SJSA1 (cell line): ENCODE results near the gene SUMO4. TPM values are rescaled to one million over a fixed set of nuclear protein-coding genes. Genes with fewer than 3 reads are reported as not detected.

ENCODE experiments used
- DNase-seq, 2 experiments: peaks; one replicate each; pipeline ENCODE4 v3.0.0-alpha.2; 2015 to 2020; ENCODE audit warnings: low spot score in 2 of 2, low read depth in 1 of 2
- H3K27ac ChIP-seq: fragments of 250-450 bp; sonication (Bioruptor Pico); 2 replicates; pipeline ENCODE4 v1.5.1; 2020; ENCODE audit warnings: mild to moderate bottlenecking, moderate library complexity
- H3K27me3 ChIP-seq: fragments of 250-450 bp; sonication (Bioruptor Pico); replicated peaks from 2 replicates; pipeline ENCODE4 v1.5.1; 2020; ENCODE audit warnings: mild to moderate bottlenecking, moderate library complexity
- H3K36me3 ChIP-seq: fragments of 250-450 bp; sonication (Bioruptor Pico); 2 replicates; pipeline ENCODE4 v1.5.1; 2020; ENCODE audit warnings: mild to moderate bottlenecking
- H3K4me1 ChIP-seq: fragments of 250-450 bp; sonication (Bioruptor Pico); replicated peaks from 2 replicates; pipeline ENCODE4 v1.6.1; 2021; ENCODE audit warnings: mild to moderate bottlenecking
- H3K4me3 ChIP-seq: fragments of 250-450 bp; sonication (Bioruptor Pico); 2 replicates; pipeline ENCODE4 v1.5.1; 2020; ENCODE audit warnings: mild to moderate bottlenecking
- H3K9me3 ChIP-seq: fragments of 250-450 bp; sonication (Bioruptor Pico); replicated peaks from 2 replicates; pipeline ENCODE4 v1.5.1; 2020; ENCODE audit warnings: mild to moderate bottlenecking
- total RNA-seq: library from RNA; depleted of rRNA; stranded (reverse); fragments of >200 nt; shearing (Covaris generic); gene quantifications from 2 replicates; pipeline ENCODE4 v1.2.3, GENCODE V29; 2014

SUMO4 gene
- total RNA-seq, 1 experiment from 2014 or later = 1.8 TPM

GRCh38 chr6:149429427-149430360 lies 29.6 kb downstream of the SUMO4 start:
- 0 out of 2 replicates have a peak, but pooled peaks cover 2% of the 10 kb centered on the region for H3K4me1 ChIP-seq
- H3K27me3 ChIP-seq = no peaks in the 10 kb centered on the region
- H3K9me3 ChIP-seq = no peaks in the 10 kb centered on the region
- no peaks in the 10 kb centered on the region for H3K36me3 ChIP-seq
- H3K27ac ChIP-seq = no peak overlapping the region
- H3K4me3 ChIP-seq = no peak overlapping the region
- DNase-seq = no peak

- Histone ChIP-seq H3K9me3 (no peaks in the 10 kb centered on the region), H3K36me3 (no peaks in the 10 kb centered on the region), H3K4me3 (no peak overlapping the region), H3K27me3 (no peaks in the 10 kb centered on the region), H3K4me1 (0 out of 2 replicates have a peak, but pooled peaks cover 2% of the 10 kb centered on the region), H3K27ac (no peak overlapping the region)
- peak; percentile 69 to 88 for DNase-seq
These were observed 32.1 kb downstream of the SUMO4 start for GRCh38 chr6:149431905-149432775.

DNA sequence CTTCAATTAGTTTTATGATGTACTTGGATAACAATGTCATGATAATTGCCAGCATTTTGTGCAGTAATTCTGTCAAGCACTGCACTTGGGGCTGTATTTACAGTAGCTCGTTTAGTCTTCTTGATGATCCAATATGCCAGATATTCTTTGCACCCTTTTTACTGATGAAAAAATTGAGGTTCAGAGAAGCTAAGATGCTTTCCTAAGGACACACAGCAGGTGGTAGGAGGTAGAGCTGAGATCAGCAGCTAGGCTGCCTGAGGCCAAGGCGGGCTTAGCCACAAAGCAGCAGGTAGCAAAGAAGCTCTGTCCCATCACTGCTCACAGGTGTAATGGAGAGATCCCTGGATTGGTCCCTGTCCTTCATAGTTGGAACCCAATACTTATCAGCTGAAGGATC lies 33.3 kb downstream of the SUMO4 start:
- no peaks in the 10 kb centered on the region for H3K27me3 ChIP-seq
- H3K4me3 ChIP-seq = no peak overlapping the region
- no peaks in the 10 kb centered on the region for H3K36me3 ChIP-seq
- no peak for DNase-seq
- no peak overlapping the region for H3K27ac ChIP-seq
- H3K4me1 ChIP-seq = 0 out of 2 replicates have a peak, but pooled peaks cover 2% of the 10 kb centered on the region
- H3K9me3 ChIP-seq = no peaks in the 10 kb centered on the region

DNA sequence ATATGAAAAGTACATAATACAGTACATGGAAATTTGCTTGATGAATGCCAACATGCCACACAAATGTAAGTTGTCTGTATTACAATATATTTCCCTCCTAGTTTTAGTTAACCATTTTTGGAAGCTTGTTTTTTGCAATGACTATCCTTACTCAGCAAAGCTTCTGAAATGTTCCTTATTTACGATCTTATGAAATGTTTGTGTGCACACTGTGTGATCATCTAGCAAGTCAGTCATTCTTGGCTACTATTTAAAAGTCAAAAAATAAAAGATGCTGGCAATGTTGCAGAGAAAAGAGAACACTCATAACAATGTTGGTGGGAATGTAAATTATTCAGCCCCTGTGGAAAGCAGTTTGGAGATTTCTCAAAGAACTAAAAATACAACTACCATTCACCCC lies 33.8 kb downstream of the SUMO4 start:
- H3K27ac ChIP-seq = no peak overlapping the region
- H3K27me3 ChIP-seq = no peaks in the 10 kb centered on the region
- DNase-seq = no peak
- H3K4me1 ChIP-seq = 0 out of 2 replicates have a peak, but pooled peaks cover 2% of the 10 kb centered on the region
- H3K4me3 ChIP-seq = no peak overlapping the region
- H3K9me3 ChIP-seq = no peaks in the 10 kb centered on the region
- H3K36me3 ChIP-seq = no peaks in the 10 kb centered on the region

DNA sequence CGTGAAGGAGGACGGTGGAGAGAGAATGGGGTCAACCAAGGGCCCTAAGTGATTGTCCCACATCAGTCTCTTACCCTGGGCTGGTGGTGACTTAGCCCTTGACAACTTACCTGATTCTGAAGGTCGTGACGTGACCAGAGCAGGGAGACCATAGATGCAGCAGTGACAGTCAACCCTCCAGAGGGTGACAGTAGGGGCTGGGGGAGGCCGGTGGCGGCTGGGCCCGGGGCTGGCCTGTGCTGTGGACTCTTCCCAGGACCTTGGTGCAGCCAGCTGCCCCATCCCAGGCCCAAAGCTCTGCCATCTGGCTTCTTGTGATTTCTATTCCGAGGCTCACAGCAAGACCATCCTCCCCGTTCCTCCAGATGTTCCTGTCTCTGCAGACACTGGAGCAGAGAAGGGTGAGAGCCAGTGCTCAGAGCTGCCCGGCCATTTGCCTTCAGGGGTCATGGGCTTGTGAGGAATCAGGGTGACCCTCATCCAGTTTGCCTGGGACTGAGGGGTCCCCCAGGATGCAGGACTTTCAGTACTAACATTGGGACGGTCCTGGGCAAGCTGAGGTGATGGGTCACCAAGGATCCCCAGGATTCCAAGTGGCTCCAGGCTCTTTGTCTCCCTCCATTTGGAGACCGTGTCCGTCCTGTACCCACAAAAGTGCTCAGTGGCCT lies 36.0 kb downstream of the SUMO4 start:
- no peaks in the 10 kb centered on the region for H3K27me3 ChIP-seq
- DNase-seq = no peak
- no peaks in the 10 kb centered on the region for H3K36me3 ChIP-seq
- H3K27ac ChIP-seq = no peak overlapping the region
- no peak overlapping the region for H3K4me3 ChIP-seq
- H3K4me1 ChIP-seq = 0 out of 2 replicates have a peak, but pooled peaks cover 2% of the 10 kb centered on the region
- no peaks in the 10 kb centered on the region for H3K9me3 ChIP-seq

GRCh38 chr6:149436647-149437046 lies 36.6 kb downstream of the SUMO4 start:
- no peak for DNase-seq
- Histone ChIP-seq H3K9me3 (no peaks in the 10 kb centered on the region), H3K27ac (no peak overlapping the region), H3K4me3 (no peak overlapping the region), H3K36me3 (no peaks in the 10 kb centered on the region), H3K27me3 (no peaks in the 10 kb centered on the region), H3K4me1 (0 out of 2 replicates have a peak, but pooled peaks cover 2% of the 10 kb centered on the region)

- no peak overlapping the region for H3K27ac ChIP-seq
- H3K27me3 ChIP-seq = no peaks in the 10 kb centered on the region
- no peaks in the 10 kb centered on the region for H3K9me3 ChIP-seq
- H3K36me3 ChIP-seq = no peaks in the 10 kb centered on the region
- no peaks in the 10 kb centered on the region for H3K4me1 ChIP-seq
- no peak overlapping the region for H3K4me3 ChIP-seq
- DNase-seq = no peak
These were observed 37.1 kb downstream of the SUMO4 start for GRCh38 chr6:149437212-149437611.

DNA sequence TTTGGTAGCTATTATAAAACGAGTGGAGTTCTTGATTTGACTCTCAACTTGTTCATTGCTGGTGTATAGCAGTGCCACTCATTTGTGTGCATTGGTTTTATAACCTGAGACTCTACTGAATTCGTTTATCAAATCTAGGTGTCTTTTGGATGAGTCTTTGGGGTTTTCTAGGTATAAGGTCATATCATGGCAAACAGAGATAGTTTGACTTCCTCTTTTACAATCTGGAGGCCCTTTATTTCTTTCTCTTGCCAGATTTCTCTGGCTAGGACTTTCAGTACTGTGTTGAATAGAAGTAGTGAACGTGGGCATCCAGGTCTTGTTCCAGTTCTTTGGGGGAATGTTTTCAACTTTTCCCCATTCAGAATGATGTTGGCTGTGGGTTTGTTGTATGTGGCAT lies 38.8 kb downstream of the SUMO4 start:
- Histone ChIP-seq H3K4me3 (no peak overlapping the region), H3K36me3 (no peaks in the 10 kb centered on the region), H3K27me3 (no peaks in the 10 kb centered on the region), H3K4me1 (peaks cover 3% of the 10 kb centered on the region; the same call in 1 of the 2 replicates), H3K9me3 (no peaks in the 10 kb centered on the region), H3K27ac (no peak overlapping the region)
- DNase-seq = no peak

DNA sequence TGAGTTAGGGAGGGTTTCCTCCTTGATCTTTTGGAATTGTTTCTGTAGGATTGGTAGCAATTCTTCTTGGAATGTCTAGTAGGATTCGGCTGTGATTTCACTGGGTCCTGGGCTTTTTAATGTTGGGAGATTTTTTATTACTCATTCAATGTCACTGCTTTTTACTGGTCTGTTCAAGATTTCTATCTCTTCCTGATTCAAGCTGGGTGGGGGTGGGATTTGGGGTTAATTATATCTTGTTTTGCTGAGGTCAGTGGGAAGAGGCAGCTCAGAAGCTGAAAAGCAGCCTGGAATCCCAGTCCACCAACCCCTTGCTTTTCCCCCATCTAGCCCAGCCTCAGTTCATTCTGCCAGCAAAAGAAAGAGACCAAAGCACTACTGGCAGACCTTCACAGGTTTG lies 39.6 kb downstream of the SUMO4 start:
- H3K27ac ChIP-seq = no peak overlapping the region
- no peak overlapping the region for H3K4me3 ChIP-seq
- peaks cover 3% of the 10 kb centered on the region; the same call in 1 of the 2 replicates for H3K4me1 ChIP-seq
- 0 out of 2 replicates have a peak, but pooled peaks cover under 1% of the 10 kb centered on the region for H3K9me3 ChIP-seq
- DNase-seq = no peak
- no peaks in the 10 kb centered on the region for H3K27me3 ChIP-seq
- no peaks in the 10 kb centered on the region for H3K36me3 ChIP-seq

GRCh38 chr6:149440735-149441671 lies 40.9 kb downstream of the SUMO4 start:
- 0 out of 2 replicates have a peak, but pooled peaks cover 2% of the 10 kb centered on the region for H3K9me3 ChIP-seq
- H3K27ac ChIP-seq = no peak overlapping the region
- DNase-seq = no peak

GRCh38 chr6:149441740-149442139 lies 41.7 kb downstream of the SUMO4 start:
- Histone ChIP-seq H3K9me3 (0 out of 2 replicates have a peak, but pooled peaks cover 2% of the 10 kb centered on the region), H3K36me3 (no peaks in the 10 kb centered on the region), H3K4me1 (peaks cover 3% of the 10 kb centered on the region; the same call in 1 of the 2 replicates), H3K27ac (no peak overlapping the region), H3K4me3 (no peak overlapping the region), H3K27me3 (no peaks in the 10 kb centered on the region)
- no peak for DNase-seq

More at GRCh38 chr6:149440735-149441671, 40.9 kb downstream of the SUMO4 start:
- Histone ChIP-seq H3K4me3 (no peak overlapping the region), H3K4me1 (peaks cover 3% of the 10 kb centered on the region; the same call in 1 of the 2 replicates), H3K36me3 (no peaks in the 10 kb centered on the region), H3K27me3 (no peaks in the 10 kb centered on the region)

GRCh38 chr6:149443411-149444181 lies 43.5 kb downstream of the SUMO4 start:
- H3K27me3 ChIP-seq = no peaks in the 10 kb centered on the region
- peaks cover 3% of the 10 kb centered on the region; the same call in 1 of the 2 replicates for H3K4me1 ChIP-seq
- H3K9me3 ChIP-seq = 0 out of 2 replicates have a peak, but pooled peaks cover 2% of the 10 kb centered on the region
- no peak for DNase-seq
- H3K36me3 ChIP-seq = no peaks in the 10 kb centered on the region
- H3K4me3 ChIP-seq = no peak overlapping the region
- no peak overlapping the region for H3K27ac ChIP-seq
